Measurements from ENCODE around the gene ATP6V1B1.

DNA sequence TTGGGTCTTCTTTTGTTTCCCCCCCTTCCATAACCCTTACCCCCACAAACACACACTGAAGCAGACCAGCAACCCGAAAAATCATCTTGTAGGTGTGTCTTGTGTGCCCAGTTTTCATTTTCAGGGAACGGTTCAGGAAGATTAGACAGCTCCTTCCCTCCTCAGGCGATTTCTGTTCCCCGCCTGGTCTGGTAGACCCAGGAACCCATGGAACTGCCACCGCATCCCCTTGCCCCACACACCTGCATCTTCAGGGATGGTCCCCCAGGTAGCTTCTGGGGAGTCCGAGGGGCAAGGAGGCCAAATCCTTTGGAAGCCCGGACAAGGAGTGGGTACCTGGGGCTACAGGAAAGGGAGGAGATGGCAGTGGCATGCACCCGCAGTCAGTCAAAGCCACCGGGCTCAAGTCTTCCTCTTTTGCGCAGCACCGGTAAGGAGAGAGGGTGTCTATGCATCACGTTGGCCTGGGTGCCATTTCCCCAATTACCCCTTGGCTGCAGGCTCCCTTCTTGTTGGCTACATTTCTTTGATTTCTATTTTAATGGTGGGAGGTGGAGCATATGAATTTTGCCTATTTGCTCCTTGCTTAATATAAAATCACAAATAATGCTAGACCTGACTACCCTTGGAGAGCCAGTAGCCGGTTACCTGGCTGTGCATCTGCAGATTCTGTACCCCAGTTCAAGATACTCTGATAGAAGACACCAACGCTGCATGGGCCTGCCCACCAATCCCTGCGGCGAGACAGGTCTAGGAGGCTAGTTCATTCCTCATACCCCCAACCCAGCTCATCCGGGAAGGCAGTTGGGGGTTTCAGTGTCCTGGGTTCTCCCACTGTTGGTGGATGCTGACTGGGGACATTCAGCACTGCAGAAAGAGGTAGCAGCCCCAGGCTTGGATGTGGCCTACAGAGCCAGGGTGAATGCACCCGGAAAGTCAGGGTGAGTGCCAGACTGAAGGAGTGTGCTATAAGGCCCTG is 30.0 kb upstream of the ATP6V1B1 start:
- TF ChIP-seq, protein P1, sequence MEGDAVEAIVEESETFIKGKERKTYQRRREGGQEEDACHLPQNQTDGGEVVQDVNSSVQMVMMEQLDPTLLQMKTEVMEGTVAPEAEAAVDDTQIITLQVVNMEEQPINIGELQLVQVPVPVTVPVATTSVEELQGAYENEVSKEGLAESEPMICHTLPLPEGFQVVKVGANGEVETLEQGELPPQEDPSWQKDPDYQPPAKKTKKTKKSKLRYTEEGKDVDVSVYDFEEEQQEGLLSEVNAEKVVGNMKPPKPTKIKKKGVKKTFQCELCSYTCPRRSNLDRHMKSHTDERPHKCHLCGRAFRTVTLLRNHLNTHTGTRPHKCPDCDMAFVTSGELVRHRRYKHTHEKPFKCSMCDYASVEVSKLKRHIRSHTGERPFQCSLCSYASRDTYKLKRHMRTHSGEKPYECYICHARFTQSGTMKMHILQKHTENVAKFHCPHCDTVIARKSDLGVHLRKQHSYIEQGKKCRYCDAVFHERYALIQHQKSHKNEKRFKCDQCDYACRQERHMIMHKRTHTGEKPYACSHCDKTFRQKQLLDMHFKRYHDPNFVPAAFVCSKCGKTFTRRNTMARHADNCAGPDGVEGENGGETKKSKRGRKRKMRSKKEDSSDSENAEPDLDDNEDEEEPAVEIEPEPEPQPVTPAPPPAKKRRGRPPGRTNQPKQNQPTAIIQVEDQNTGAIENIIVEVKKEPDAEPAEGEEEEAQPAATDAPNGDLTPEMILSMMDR (IDR thresholded peaks at IDR 0.05): no peak
- TF ChIP-seq POLR2A (IDR thresholded peaks at IDR 0.05) (no peak), POLR2AphosphoS5 (IDR thresholded peaks at IDR 0.05) (no peak)
